Endothelial cell of umbilical vein (primary cell): ENCODE measurements around the gene TTC22.

ENCODE experiments used
- CTCF ChIP-seq, 2 donors: IDR thresholded peaks; 1 replicate in 1 of 2; 2 replicates in 1 of 2; pipeline ENCODE4 v1.5.1; 2011; ENCODE audit warnings: low read length in 2 of 2, mild to moderate bottlenecking in 2 of 2, moderate library complexity in 2 of 2, control low read depth in 1 of 2, inconsistent platforms in 1 of 2, low read depth in 1 of 2; ENCODE audit not compliant: insufficient read depth in 1 of 2; ENCODE audit errors: extremely low read depth in 1 of 2
- EZH2 ChIP-seq: IDR thresholded peaks from 2 replicates; pipeline ENCODE4 v1.6.1; 2012; ENCODE audit warnings: borderline replicate concordance, low read depth, mild to moderate bottlenecking, moderate library complexity, low read length, inconsistent platforms; ENCODE audit not compliant: severe bottlenecking
- FOS ChIP-seq: IDR thresholded peaks from 2 replicates; pipeline ENCODE4 v1.6.1; 2011; ENCODE audit warnings: mild to moderate bottlenecking, low read length, moderate library complexity, borderline replicate concordance; ENCODE audit not compliant: insufficient read depth
- GATA2 ChIP-seq: IDR thresholded peaks from 2 replicates; pipeline ENCODE4 v1.7.0; 2011; ENCODE audit warnings: low read depth, mild to moderate bottlenecking, moderate library complexity, mixed read lengths, low read length; ENCODE audit not compliant: insufficient read length, insufficient read depth
- MAX ChIP-seq: IDR thresholded peaks from 2 replicates; pipeline ENCODE4 v1.6.1; 2011; ENCODE audit not compliant: insufficient read depth, insufficient read length
- POLR2A ChIP-seq: IDR thresholded peaks from 2 replicates; pipeline ENCODE4 v1.6.1; 2012; ENCODE audit warnings: low read depth, mild to moderate bottlenecking, control low read depth, low read length
- POLR2AphosphoS5 ChIP-seq: IDR thresholded peaks from 2 replicates; pipeline ENCODE4 v1.6.1; 2012; ENCODE audit warnings: low read depth, mild to moderate bottlenecking, control low read depth, low read length, moderate library complexity; ENCODE audit not compliant: insufficient read depth

- TF ChIP-seq CTCF (IDR thresholded peaks at IDR 0.05; ENCODE audit: extremely low read depth in 1 of 2, insufficient read depth in 1 of 2, low read depth in 1 of 2, low read length in 2 of 2) (no peak), POLR2A (no peak), MAX (no peak), POLR2AphosphoS5 (no peak), FOS (no peak), EZH2 (no peak), GATA2 (no peak)
Measured at GRCh38 chr1:54805466-54805865, 4.3 kb upstream of the TTC22 start.
